ENCODE data around the gene CSTF1.
"Not testable (repeated sequence)": the region's sequence is repeated elsewhere in the genome, so short reads cannot be mapped to it uniquely, and the experiment has no call there.

Gene CSTF1

GRCh38 chr20:56409521-56409920, 17.1 kb downstream of the CSTF1 start:
- DNase-seq (ENCODE audit: low read depth in 2 of 2), result no peak

- DNase-seq (ENCODE audit: low read depth in 2 of 2), result no peak
These were observed 17.5 kb downstream of the CSTF1 start for GRCh38 chr20:56409956-56410355.

- not testable (repeated sequence) for DNase-seq (ENCODE audit: low read depth in 2 of 2)
These were observed 18.8 kb downstream of the CSTF1 start for GRCh38 chr20:56411287-56411686.

- DNase-seq (ENCODE audit: low read depth in 2 of 2), result no peak
These were observed 19.5 kb downstream of the CSTF1 start, which contains the start of gene CASS4 for GRCh38 chr20:56411759-56412472. TSS of gene CASS4 (plus strand) at chr20:56412260. CDS start at chr20:56412459, 199 bp downstream.

GRCh38 chr20:56412473-56412790, 20.0 kb downstream of the CSTF1 start:
- DNase-seq (ENCODE audit: low read depth in 2 of 2), result no peak

GRCh38 chr20:56412949-56413348, 20.5 kb downstream of the CSTF1 start:
- DNase-seq (ENCODE audit: low read depth in 2 of 2), result no peak

GRCh38 chr20:56414842-56415765, 22.7 kb downstream of the CSTF1 start:
- DNase-seq (ENCODE audit: low read depth in 2 of 2), result peak in 1 of 2 donors; percentile 60

GRCh38 chr20:56417402-56417801, 25.0 kb downstream of the CSTF1 start:
- no peak for DNase-seq (ENCODE audit: low read depth in 2 of 2)

GRCh38 chr20:56417911-56418310, 25.5 kb downstream of the CSTF1 start:
- DNase-seq (ENCODE audit: low read depth in 2 of 2), result no peak

- DNase-seq (ENCODE audit: low read depth in 2 of 2), result no peak
These were observed 26.0 kb downstream of the CSTF1 start for GRCh38 chr20:56418385-56418861.

GRCh38 chr20:56420028-56420427, 27.6 kb downstream of the CSTF1 start:
- DNase-seq (ENCODE audit: low read depth in 2 of 2), result no peak

- DNase-seq (ENCODE audit: low read depth in 2 of 2), result no peak
These were observed 28.7 kb downstream of the CSTF1 start for GRCh38 chr20:56420940-56421688.

GRCh38 chr20:56422076-56422823, 29.8 kb downstream of the CSTF1 start:
- no peak for DNase-seq (ENCODE audit: low read depth in 2 of 2)

- DNase-seq (ENCODE audit: low read depth in 2 of 2), result no peak
These were observed 30.4 kb downstream of the CSTF1 start for GRCh38 chr20:56422824-56423189.

GRCh38 chr20:56423211-56423610, 30.8 kb downstream of the CSTF1 start:
- DNase-seq (ENCODE audit: low read depth in 2 of 2), result no peak

- DNase-seq (ENCODE audit: low read depth in 2 of 2), result no peak
These were observed 31.4 kb downstream of the CSTF1 start for GRCh38 chr20:56423886-56424285.

- no peak for DNase-seq (ENCODE audit: low read depth in 2 of 2)
These were observed 32.5 kb downstream of the CSTF1 start for GRCh38 chr20:56424931-56425330.

- no peak for DNase-seq (ENCODE audit: low read depth in 2 of 2)
These were observed 33.6 kb downstream of the CSTF1 start for GRCh38 chr20:56426026-56426425.

- DNase-seq (ENCODE audit: low read depth in 2 of 2), result no peak
These were observed 34.5 kb downstream of the CSTF1 start for GRCh38 chr20:56426926-56427325.

GRCh38 chr20:56427797-56428196, 35.4 kb downstream of the CSTF1 start:
- DNase-seq (ENCODE audit: low read depth in 2 of 2), result no peak

GRCh38 chr20:56428410-56428809, 36.0 kb downstream of the CSTF1 start:
- DNase-seq (ENCODE audit: low read depth in 2 of 2), result no peak
